CD4-positive, alpha-beta memory T cell (primary cell): ENCODE data around the gene PDZRN3. TPM values are rescaled to one million over a fixed set of nuclear protein-coding genes. Genes with fewer than 3 reads are reported as not detected.

Experiments
- CTCF ChIA-PET: fragments of 350-600 bp; sonication (Branson Sonifier 250); formaldehyde crosslinking; loops from one replicate; lab custom pipeline; 2021; ENCODE audit warnings: inconsistent platforms; ENCODE audit not compliant: partially characterized antibody; lab: Charles Lee
- POLR2A ChIA-PET: fragments of 350-600 bp; sonication (Branson Sonifier 250); formaldehyde crosslinking; loops from one replicate; lab custom pipeline; 2021; ENCODE audit not compliant: partially characterized antibody; lab: Charles Lee
- DNase-seq, 5 donors: peaks; one replicate each; pipeline versions ENCODE4 v3.0.0 to v3.0.0-alpha.2; 2020 to 2022; ENCODE audit warnings: mixed read lengths in 1 of 5
- H3K27ac ChIP-seq: one replicate; pipeline ENCODE4 v1.7.0; 2013; ENCODE audit warnings: low read depth, low read length
- H3K27me3 ChIP-seq: 2 replicates; pipeline ENCODE4 v1.7.0; 2013; ENCODE audit warnings: mild to moderate bottlenecking, low read length, moderate library complexity; ENCODE audit not compliant: insufficient read depth
- H3K36me3 ChIP-seq: 2 replicates; pipeline ENCODE4 v1.7.0; 2013; ENCODE audit warnings: mild to moderate bottlenecking, low read length, moderate library complexity; ENCODE audit not compliant: insufficient read depth
- H3K4me1 ChIP-seq: 2 replicates; pipeline ENCODE4 v1.7.0; 2013; ENCODE audit warnings: mild to moderate bottlenecking, low read length, moderate library complexity; ENCODE audit not compliant: insufficient read depth
- H3K4me3 ChIP-seq, 2 donors: one replicate each; pipeline ENCODE4 v1.7.0; 2013; ENCODE audit warnings: low read length in 2 of 2, mild to moderate bottlenecking in 1 of 2
- H3K9me3 ChIP-seq, 2 donors: one replicate each; pipeline ENCODE4 v1.7.0; 2013; ENCODE audit warnings: low read length in 2 of 2, control low read depth in 1 of 2; ENCODE audit not compliant: control insufficient read depth in 1 of 2
- H3K27ac Mint-ChIP-seq, 7 donors: one replicate each; pipeline ENCODE4 v1.8.0; 2020 to 2021; ENCODE audit warnings: mixed read lengths in 7 of 7, mild to moderate bottlenecking in 6 of 7, inconsistent platforms in 3 of 7, moderate library complexity in 3 of 7
- H3K27me3 Mint-ChIP-seq, 2 donors: one replicate each; pipeline ENCODE4 v1.8.0; 2020 to 2021; ENCODE audit warnings: mixed read lengths in 2 of 2
- H3K36me3 Mint-ChIP-seq, 2 donors: one replicate each; pipeline ENCODE4 v1.8.0; 2020 to 2021; ENCODE audit warnings: mixed read lengths in 2 of 2, inconsistent platforms in 1 of 2, mild to moderate bottlenecking in 1 of 2
- H3K4me1 Mint-ChIP-seq, 4 donors: one replicate each; pipeline ENCODE4 v1.8.0; 2020 to 2021; ENCODE audit warnings: mixed read lengths in 4 of 4, mild to moderate bottlenecking in 1 of 4
- H3K4me3 Mint-ChIP-seq, 8 donors: one replicate each; pipeline ENCODE4 v1.8.0; 2020 to 2021; ENCODE audit warnings: mixed read lengths in 8 of 8, mild to moderate bottlenecking in 7 of 8, moderate library complexity in 6 of 8, inconsistent platforms in 3 of 8
- H3K9me3 Mint-ChIP-seq, 8 donors: one replicate each; pipeline ENCODE4 v1.8.0; 2020 to 2021; ENCODE audit warnings: mixed read lengths in 8 of 8, mild to moderate bottlenecking in 5 of 8, inconsistent platforms in 3 of 8, moderate library complexity in 1 of 8
- intact Hi-C: fragments of 100-400 bp; cut with micrococcal nuclease; formaldehyde crosslinking; loops from one replicate; pipeline ENCODE4 v1.15.1; 2023
- polyA plus RNA-seq, 2 donors: library from polyadenylated mRNA; unstranded; fragments of 300-500 nt; fragmentation: Illumina TruSeq; gene quantifications; one replicate each; pipeline ENCODE4 v1.2.3, GENCODE V29; 2021
- total RNA-seq, 2 experiments: library from RNA; stranded (reverse); gene quantifications; one replicate each; pipeline ENCODE4 v1.2.3, GENCODE V29; 2021

PDZRN3 gene
- total and polyA plus RNA-seq, 4 experiments from 2014 or later: not detected

GRCh38 chr3:73426606-73427005 is 198.1 kb downstream of the PDZRN3 start:
- Mint-ChIP-seq H3K27me3 (peaks cover 0 to 1% of the 10 kb centered on the region in 2 donors), H3K36me3 (no peaks in the 10 kb centered on the region), H3K9me3 (peaks cover 0 to 8% (median under 1%) of the 10 kb centered on the region in 8 donors), H3K4me3 (no peak overlapping the region), H3K27ac (no peak overlapping the region), H3K4me1 (no peaks in the 10 kb centered on the region)
- Histone ChIP-seq H3K4me1 (no peaks in the 10 kb centered on the region), H3K27me3 (no peaks in the 10 kb centered on the region), H3K36me3 (no peaks in the 10 kb centered on the region), H3K4me3 (no peak overlapping the region), H3K9me3 (no peaks in the 10 kb centered on the region), H3K27ac (no peak overlapping the region)
- intact Hi-C loops: no loop called here
- no peak for DNase-seq
- CTCF ChIA-PET: no interaction called here
- POLR2A ChIA-PET: no interaction called here

GRCh38 chr3:73423116-73423515 is 201.6 kb downstream of the PDZRN3 start:
- H3K27ac Mint-ChIP-seq: no peak overlapping the region
- intact Hi-C loops: no loop called here
- H3K9me3 Mint-ChIP-seq: peaks cover 0 to 8% (median 1%) of the 10 kb centered on the region in 8 donors
- H3K4me3 ChIP-seq: no peak overlapping the region
- ChIA-PET CTCF (no interaction called here), POLR2A (no interaction called here)
- H3K4me1 ChIP-seq: no peaks in the 10 kb centered on the region
- no peaks in the 10 kb centered on the region for H3K36me3 Mint-ChIP-seq
- no peaks in the 10 kb centered on the region for H3K4me1 Mint-ChIP-seq
- peaks cover 1% of the 10 kb centered on the region in 2 donors for H3K27me3 Mint-ChIP-seq
- DNase-seq: no peak
- no peaks in the 10 kb centered on the region for H3K9me3 ChIP-seq
- H3K4me3 Mint-ChIP-seq: no peak overlapping the region
- no peaks in the 10 kb centered on the region for H3K27me3 ChIP-seq
- H3K36me3 ChIP-seq: no peaks in the 10 kb centered on the region
- H3K27ac ChIP-seq: no peak overlapping the region

GRCh38 chr3:73422571-73422970 is 202.2 kb downstream of the PDZRN3 start:
- no peak overlapping the region for H3K4me3 ChIP-seq
- Mint-ChIP-seq H3K27ac (no peak overlapping the region), H3K4me3 (no peak overlapping the region), H3K9me3 (peaks cover 0 to 9% (median 1%) of the 10 kb centered on the region in 8 donors), H3K4me1 (no peaks in the 10 kb centered on the region), H3K27me3 (peaks cover 1% of the 10 kb centered on the region in 2 donors), H3K36me3 (no peaks in the 10 kb centered on the region)
- no peak for DNase-seq
- ChIA-PET POLR2A (no interaction called here), CTCF (no interaction called here)
- no peak overlapping the region for H3K27ac ChIP-seq
- H3K27me3 ChIP-seq: no peaks in the 10 kb centered on the region
- intact Hi-C loops: no loop called here
- H3K4me1 ChIP-seq: no peaks in the 10 kb centered on the region
- H3K36me3 ChIP-seq: no peaks in the 10 kb centered on the region
- no peaks in the 10 kb centered on the region for H3K9me3 ChIP-seq

- no peaks in the 10 kb centered on the region for H3K27me3 ChIP-seq
- intact Hi-C loops: no loop called here
- POLR2A ChIA-PET: no interaction called here
- H3K27ac ChIP-seq: no peak overlapping the region
- no peak for DNase-seq
- H3K27ac Mint-ChIP-seq: no peak overlapping the region
- no peak overlapping the region for H3K4me3 Mint-ChIP-seq
- peaks cover 1% of the 10 kb centered on the region in 2 donors for H3K27me3 Mint-ChIP-seq
- H3K9me3 Mint-ChIP-seq: peaks cover 0 to 9% (median under 1%) of the 10 kb centered on the region in 8 donors
- peaks cover 0 to 1% of the 10 kb centered on the region in 2 donors for H3K36me3 Mint-ChIP-seq
- no peak overlapping the region for H3K4me3 ChIP-seq
- H3K36me3 ChIP-seq: no peaks in the 10 kb centered on the region
- CTCF ChIA-PET: no interaction called here
- no peaks in the 10 kb centered on the region for H3K4me1 Mint-ChIP-seq
- no peaks in the 10 kb centered on the region for H3K4me1 ChIP-seq
- no peaks in the 10 kb centered on the region for H3K9me3 ChIP-seq
Measured at GRCh38 chr3:73419942-73420341, 204.8 kb downstream of the PDZRN3 start.

- Histone ChIP-seq H3K4me3 (no peak overlapping the region), H3K36me3 (no peaks in the 10 kb centered on the region), H3K27ac (no peak overlapping the region), H3K4me1 (no peaks in the 10 kb centered on the region), H3K27me3 (no peaks in the 10 kb centered on the region), H3K9me3 (no peaks in the 10 kb centered on the region)
- Mint-ChIP-seq H3K4me3 (no peak overlapping the region), H3K27me3 (peaks cover 0 to 1% of the 10 kb centered on the region in 2 donors), H3K27ac (no peak overlapping the region), H3K36me3 (peaks cover 0 to 2% of the 10 kb centered on the region in 2 donors), H3K4me1 (no peaks in the 10 kb centered on the region), H3K9me3 (peaks cover 0 to 9% (median 1%) of the 10 kb centered on the region in 8 donors)
- intact Hi-C loops: no loop called here
- ChIA-PET POLR2A (no interaction called here), CTCF (no interaction called here)
- DNase-seq: no peak
Measured at GRCh38 chr3:73419179-73419803, 205.4 kb downstream of the PDZRN3 start.

GRCh38 chr3:73418681-73419080 is 206.1 kb downstream of the PDZRN3 start:
- H3K36me3 Mint-ChIP-seq: peaks cover 0 to 2% of the 10 kb centered on the region in 2 donors
- intact Hi-C loops: no loop called here
- peaks cover 0 to 1% of the 10 kb centered on the region in 2 donors for H3K27me3 Mint-ChIP-seq
- H3K27ac ChIP-seq: no peak overlapping the region
- no peaks in the 10 kb centered on the region for H3K27me3 ChIP-seq
- no peaks in the 10 kb centered on the region for H3K9me3 ChIP-seq
- H3K4me3 ChIP-seq: no peak overlapping the region
- H3K4me3 Mint-ChIP-seq: no peak overlapping the region
- ChIA-PET POLR2A (no interaction called here), CTCF (no interaction called here)
- H3K4me1 Mint-ChIP-seq: no peaks in the 10 kb centered on the region
- no peak for DNase-seq
- H3K36me3 ChIP-seq: no peaks in the 10 kb centered on the region
- no peak overlapping the region for H3K27ac Mint-ChIP-seq
- H3K9me3 Mint-ChIP-seq: peaks cover 0 to 9% (median 1%) of the 10 kb centered on the region in 8 donors
- no peaks in the 10 kb centered on the region for H3K4me1 ChIP-seq

GRCh38 chr3:73415118-73415517 is 209.6 kb downstream of the PDZRN3 start:
- Histone ChIP-seq H3K4me1 (no peaks in the 10 kb centered on the region), H3K27ac (no peak overlapping the region), H3K36me3 (no peaks in the 10 kb centered on the region), H3K9me3 (no peaks in the 10 kb centered on the region), H3K27me3 (no peaks in the 10 kb centered on the region), H3K4me3 (no peak overlapping the region)
- Mint-ChIP-seq H3K4me3 (no peak overlapping the region), H3K9me3 (peaks cover 0 to 4% (median 0%) of the 10 kb centered on the region in 8 donors), H3K36me3 (peaks cover 0 to 2% of the 10 kb centered on the region in 2 donors), H3K27me3 (no peaks in the 10 kb centered on the region), H3K4me1 (no peaks in the 10 kb centered on the region), H3K27ac (peak overlapping the region in 1 of 7 donors; percentile 70)
- no peak for DNase-seq
- intact Hi-C loops: no loop called here
- POLR2A ChIA-PET: no interaction called here
- CTCF ChIA-PET: no interaction called here
